Sigmoid colon (tissue), 3 donors: ENCODE data around the gene TALDO1.

Experiments used
- CTCF ChIP-seq, 4 experiments: fragments of 450-650 bp in 3 of 4; fragments of 200-600 bp in 1 of 4; IDR thresholded peaks; one replicate each; pipeline ENCODE4 v1.5.1; 2016 to 2019; ENCODE audit warnings: antibody characterized with exemption in 4 of 4, mild to moderate bottlenecking in 3 of 4, moderate library complexity in 2 of 4
- POLR2A ChIP-seq, 2 donors: fragments of 450-650 bp; IDR thresholded peaks; one replicate each; pipeline ENCODE4 v1.6.1; 2016; ENCODE audit warnings: antibody characterized with exemption in 2 of 2, mild to moderate bottlenecking in 2 of 2, moderate library complexity in 2 of 2

GRCh38 chr11:774873-775592, 27.8 kb downstream of the TALDO1 start:
- TF ChIP-seq POLR2A (IDR thresholded peaks at IDR 0.05) = no peak
- no peak for TF ChIP-seq CTCF (IDR thresholded peaks at IDR 0.05)
